ENCODE results near the gene ACO1.
A peak's percentile ranks its signal among the peaks of the same experiment; 100 is the strongest.

Gene ACO1

GRCh38 chr9:32424616-32425015 lies 40.2 kb downstream of the ACO1 start:
- DNase-seq: no peak

- DNase-seq: peak in 1 of 5 experiments; percentile 3
Observed at GRCh38 chr9:32426278-32426939, 42.0 kb downstream of the ACO1 start.

GRCh38 chr9:32427111-32427873 lies 42.8 kb downstream of the ACO1 start:
- DNase-seq: peak in 1 of 5 experiments; percentile 51

GRCh38 chr9:32430720-32431119 lies 46.3 kb downstream of the ACO1 start:
- DNase-seq: no peak

GRCh38 chr9:32431196-32431595 lies 46.8 kb downstream of the ACO1 start:
- no peak for DNase-seq

- peak in 3 of 5 experiments; percentile 1 to 20 (median 9) for DNase-seq
Observed at GRCh38 chr9:32431940-32432555, 47.6 kb downstream of the ACO1 start.

GRCh38 chr9:32434892-32435291 lies 50.4 kb downstream of the ACO1 start:
- no peak for DNase-seq

GRCh38 chr9:32441678-32442077 lies 57.2 kb downstream of the ACO1 start:
- DNase-seq: no peak

- no peak for DNase-seq
Observed at GRCh38 chr9:32442433-32442832, 58.0 kb downstream of the ACO1 start.

GRCh38 chr9:32449969-32450368 lies 65.5 kb downstream of the ACO1 start:
- DNase-seq: no peak

GRCh38 chr9:32454280-32454679 lies 69.8 kb downstream of the ACO1 start:
- DNase-seq: no peak

- no peak for DNase-seq
Observed at GRCh38 chr9:32455738-32456137, 71.3 kb downstream of the ACO1 start.

GRCh38 chr9:32456564-32456963 lies 72.1 kb downstream of the ACO1 start:
- DNase-seq: no peak

- DNase-seq: no peak
Observed at GRCh38 chr9:32463500-32464293, 79.3 kb downstream of the ACO1 start.

- DNase-seq: peak in 1 of 5 experiments; percentile 51
Observed at GRCh38 chr9:32468740-32469139, 84.3 kb downstream of the ACO1 start.

GRCh38 chr9:32472344-32472743 lies 87.9 kb downstream of the ACO1 start:
- no peak for DNase-seq

- no peak for DNase-seq
Observed at GRCh38 chr9:32483343-32483742, 98.9 kb downstream of the ACO1 start.

GRCh38 chr9:32486839-32487562 lies 102.6 kb downstream of the ACO1 start:
- no peak for DNase-seq

GRCh38 chr9:32487981-32488380 lies 103.5 kb downstream of the ACO1 start:
- no peak for DNase-seq

GRCh38 chr9:32490601-32491000 lies 106.2 kb downstream of the ACO1 start:
- no peak for DNase-seq

- no peak for DNase-seq
Observed at GRCh38 chr9:32497921-32498320, 113.5 kb downstream of the ACO1 start.

GRCh38 chr9:32500768-32501167 lies 116.3 kb downstream of the ACO1 start:
- DNase-seq: no peak

Measured in T-helper 2 cell (primary cell).